ENCODE measurements around the gene LRRC8E.

LRRC8E gene

GRCh38 chr19:7868671-7869452, 19.4 kb upstream of the LRRC8E start:
- DNase-seq: no peak

GRCh38 chr19:7869453-7869909, 18.8 kb upstream of the LRRC8E start:
- no peak for DNase-seq

GRCh38 chr19:7869910-7870511, 18.3 kb upstream of the LRRC8E start:
- DNase-seq: peak in 1 of 2 experiments; percentile 35

GRCh38 chr19:7870571-7871436, 17.5 kb upstream of the LRRC8E start:
- peak; percentile 30 to 35 for DNase-seq

GRCh38 chr19:7871437-7872305, 16.6 kb upstream of the LRRC8E start:
- DNase-seq: peak; percentile 64 to 74

GRCh38 chr19:7872306-7873204, 15.8 kb upstream of the LRRC8E start:
- no peak for DNase-seq

GRCh38 chr19:7873304-7874075, 14.8 kb upstream of the LRRC8E start:
- no peak for DNase-seq

- DNase-seq: peak; percentile 73 to 78
These were observed 14.0 kb upstream of the LRRC8E start, which contains the start of gene PRR36 for GRCh38 chr19:7874076-7874896. Gene PRR36, minus strand, starts transcription at chr19:7874390. Its CDS starts 701 bp downstream, at chr19:7873689.

GRCh38 chr19:7874897-7875273, 13.4 kb upstream of the LRRC8E start:
- no peak for DNase-seq

GRCh38 chr19:7877249-7877836, 11.0 kb upstream of the LRRC8E start:
- no peak for DNase-seq

- no peak for DNase-seq
These were observed 9.1 kb upstream of the LRRC8E start for GRCh38 chr19:7879111-7879807.

- no peak for DNase-seq
These were observed 8.5 kb upstream of the LRRC8E start for GRCh38 chr19:7879836-7880235.

- no peak for DNase-seq
These were observed 6.4 kb upstream of the LRRC8E start for GRCh38 chr19:7881910-7882309.

- DNase-seq: no peak
These were observed 5.2 kb upstream of the LRRC8E start for GRCh38 chr19:7883105-7883504.

GRCh38 chr19:7883796-7884570, 4.3 kb upstream of the LRRC8E start:
- DNase-seq: no peak

GRCh38 chr19:7885818-7886217, 2.5 kb upstream of the LRRC8E start:
- no peak for DNase-seq

- DNase-seq: no peak
These were observed 734 bp upstream of the LRRC8E start for GRCh38 chr19:7887408-7888144.
